GM19351 (cell line): ENCODE data around the gene CR1L.
"Not testable (repeated sequence)": the region's sequence is repeated elsewhere in the genome, so short reads cannot be mapped to it uniquely, and the experiment has no call there.

Source experiments
- ATAC-seq: cut with Tn5 transposase; IDR thresholded peaks from one replicate; pipeline ENCODE4 v1.9.1; 2021; ENCODE audit warnings: mild to moderate bottlenecking, moderate library complexity; ENCODE audit not compliant: unreplicated experiment

Gene CR1L

DNA sequence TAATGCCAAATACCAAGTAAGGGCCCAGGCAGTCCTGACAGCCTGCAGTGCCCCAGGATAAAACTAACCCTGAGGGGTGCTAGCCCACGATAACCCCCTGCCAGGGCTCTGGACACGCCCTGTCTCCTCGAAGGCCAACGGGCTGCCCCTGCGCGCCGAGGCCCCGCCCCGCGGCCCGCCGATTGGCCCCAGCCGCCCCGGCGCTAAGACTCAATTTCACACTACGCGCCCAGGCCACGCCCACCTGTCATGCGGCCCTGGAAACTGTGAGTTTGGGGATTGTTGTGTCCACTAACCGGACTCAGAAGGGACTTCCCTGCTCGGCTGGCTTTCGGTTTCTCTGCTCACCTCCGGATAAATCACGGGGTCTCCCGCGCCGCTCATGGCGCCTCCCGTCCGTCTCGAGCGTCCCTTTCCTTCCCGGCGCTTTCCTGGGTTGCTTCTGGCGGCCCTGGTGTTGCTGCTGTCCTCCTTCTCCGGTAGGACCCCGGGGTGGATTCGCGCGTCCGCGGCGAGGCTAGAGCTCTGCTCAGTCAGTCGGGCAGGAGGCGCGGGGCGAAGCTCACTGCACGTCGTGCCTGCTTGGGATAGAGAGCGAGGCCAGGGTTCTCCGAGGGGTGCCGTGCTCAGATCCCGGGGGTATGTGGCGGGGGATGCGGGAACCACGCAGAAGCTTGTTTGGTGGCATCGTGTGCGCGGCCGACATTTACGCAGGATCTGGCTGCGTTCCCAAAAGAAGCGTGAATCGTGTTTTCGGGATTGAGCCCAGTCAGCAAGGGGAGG is at the start of gene CR1L:
Gene CR1L (plus strand): TSS at position 282 of the 783 bp plus-strand sequence. CDS start 101 bp downstream, at position 383.
- ATAC-seq = peak; percentile 98

- no peak for ATAC-seq
Measured at GRCh38 chr1:207603777-207604176, 41.2 kb upstream of the CR1L start.

GRCh38 chr1:207605444-207606361 is 39.2 kb upstream of the CR1L start:
- no peak for ATAC-seq

DNA sequence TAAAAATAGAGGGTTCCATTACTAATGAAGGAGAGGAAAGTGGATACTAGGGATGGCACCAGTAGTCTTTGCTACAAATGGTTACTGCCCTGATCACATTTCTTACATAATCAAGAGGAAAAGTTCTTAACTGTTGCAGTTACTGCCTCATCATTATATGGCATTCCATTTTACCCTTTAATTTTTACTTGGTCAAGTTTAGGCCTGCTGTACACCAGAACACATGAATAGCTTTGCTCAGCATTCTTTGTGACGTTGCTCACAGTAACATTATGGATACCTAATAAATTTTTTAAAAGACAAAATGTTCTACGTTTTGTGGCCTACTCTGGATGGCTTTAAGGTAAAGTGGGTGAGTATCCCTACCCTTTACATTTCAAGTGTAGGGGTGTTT is 38.6 kb upstream of the CR1L start:
- ATAC-seq = no peak

- no peak for ATAC-seq
Measured at GRCh38 chr1:207612762-207613161, 32.2 kb upstream of the CR1L start.

DNA sequence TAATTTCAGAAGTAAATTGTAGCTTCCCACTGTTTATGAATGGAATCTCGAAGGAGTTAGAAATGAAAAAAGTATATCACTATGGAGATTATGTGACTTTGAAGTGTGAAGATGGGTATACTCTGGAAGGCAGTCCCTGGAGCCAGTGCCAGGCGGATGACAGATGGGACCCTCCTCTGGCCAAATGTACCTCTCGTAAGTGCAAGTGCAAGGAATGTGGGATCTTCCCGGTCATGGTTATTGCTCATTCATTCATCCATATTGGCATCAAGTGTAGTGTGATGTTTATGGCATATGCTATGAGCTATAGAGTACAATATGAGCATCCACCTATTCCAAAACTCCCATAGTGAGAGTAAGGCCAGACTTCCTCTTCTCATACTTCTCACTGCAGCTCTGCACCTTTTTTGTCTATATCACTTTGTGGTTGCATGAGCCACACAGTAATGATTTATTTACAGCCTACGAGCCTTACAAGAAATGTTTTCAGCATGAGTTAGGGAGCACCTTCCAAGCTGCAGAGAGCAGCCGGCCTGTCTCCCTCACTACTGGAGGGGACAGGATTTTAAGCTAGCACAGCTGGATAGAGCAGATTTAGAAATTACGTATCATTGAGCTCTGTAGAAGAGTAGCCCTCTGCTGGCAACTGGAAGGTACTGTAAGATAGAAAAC is 24.9 kb upstream of the CR1L start:
- peak; percentile 96 for ATAC-seq

- ATAC-seq = no peak
Measured at GRCh38 chr1:207620543-207620893, 24.4 kb upstream of the CR1L start.

GRCh38 chr1:207625504-207626071 is 19.3 kb upstream of the CR1L start:
- ATAC-seq = not testable (repeated sequence)

DNA sequence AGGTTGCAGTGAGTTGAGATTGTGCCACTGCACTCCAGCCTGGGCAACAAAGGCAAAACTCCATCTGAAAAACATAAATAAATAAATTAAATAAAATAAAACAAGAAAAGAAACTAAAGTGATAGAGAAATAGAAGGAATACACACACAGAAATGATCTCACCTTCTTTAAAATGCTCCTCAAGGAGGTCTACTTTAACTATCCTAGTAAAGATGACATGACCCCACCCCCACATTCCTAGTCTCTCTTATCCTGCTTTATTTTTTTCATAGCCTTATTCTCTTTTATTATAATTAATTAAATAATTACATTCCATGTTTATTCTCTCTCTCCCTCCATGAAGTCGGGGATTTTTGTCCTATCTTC is 18.0 kb upstream of the CR1L start:
- ATAC-seq = no peak

- no peak for ATAC-seq
Measured at GRCh38 chr1:207627496-207627895, 17.4 kb upstream of the CR1L start.

DNA sequence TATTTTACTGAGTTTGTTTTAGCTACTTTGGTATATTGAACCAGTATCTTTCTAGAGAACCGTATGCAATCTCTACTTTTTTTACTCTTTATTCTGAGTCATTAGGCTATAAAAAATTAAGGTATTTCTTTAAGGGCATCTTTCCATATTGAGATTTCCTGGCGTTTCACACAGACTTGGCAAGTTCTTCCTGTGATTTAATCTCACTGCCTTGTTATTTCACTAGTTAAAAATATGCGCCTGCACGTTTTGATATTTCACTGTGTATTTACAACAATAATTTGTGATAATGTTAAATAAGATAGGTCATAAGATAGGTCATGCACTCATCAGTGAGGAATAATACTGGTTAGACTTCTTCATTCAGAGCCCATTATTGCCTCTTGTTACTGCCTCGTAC is 16.2 kb upstream of the CR1L start:
- ATAC-seq = no peak

DNA sequence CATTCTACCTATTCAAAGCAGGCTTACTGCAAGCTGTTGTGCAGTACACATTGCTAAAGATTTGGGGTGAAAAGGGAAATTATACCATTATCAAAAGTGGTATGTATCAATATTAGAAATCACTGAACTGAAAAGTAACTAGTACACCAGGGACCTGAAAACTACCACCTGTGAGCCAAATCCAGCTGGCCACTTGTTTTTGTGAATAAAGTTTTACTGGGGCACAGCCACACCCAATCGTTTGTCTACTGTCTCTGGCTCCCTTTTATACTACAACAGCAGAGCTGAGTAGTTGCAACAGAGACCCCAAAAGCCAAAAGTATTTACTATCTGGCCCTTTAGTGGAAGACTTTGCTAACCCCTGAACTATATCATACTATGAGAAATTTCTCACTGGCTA is 13.8 kb upstream of the CR1L start:
- ATAC-seq = no peak

- no peak for ATAC-seq
Measured at GRCh38 chr1:207633226-207633625, 11.7 kb upstream of the CR1L start.

DNA sequence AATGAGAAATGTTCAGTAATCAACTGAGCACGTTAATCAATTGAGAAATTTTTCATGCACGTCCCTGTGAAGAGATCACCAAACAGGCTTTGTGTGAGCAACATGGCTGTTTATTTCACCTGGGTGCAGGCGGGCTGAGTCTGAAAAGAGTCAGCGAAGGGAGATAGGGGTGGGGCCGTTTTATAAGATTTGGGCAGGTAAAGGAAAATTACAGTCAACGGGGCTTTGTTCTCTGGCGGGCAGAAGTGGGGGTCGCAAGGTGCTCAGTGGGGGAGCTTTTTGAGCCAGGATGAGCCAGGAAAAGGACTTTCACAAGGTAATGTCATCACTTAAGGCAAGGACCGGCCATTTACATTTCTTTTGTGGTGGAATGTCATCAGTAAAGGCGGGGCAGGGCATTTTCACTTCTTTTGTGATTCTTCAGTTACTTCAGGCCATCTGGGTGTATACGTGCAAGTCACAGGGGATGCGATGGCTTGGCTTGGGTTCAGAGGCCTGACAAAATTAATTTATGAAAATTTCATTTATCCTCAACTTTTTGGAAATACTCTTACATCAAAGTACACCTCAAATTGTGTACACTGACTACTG is 11.1 kb upstream of the CR1L start:
- ATAC-seq = not testable (repeated sequence)

DNA sequence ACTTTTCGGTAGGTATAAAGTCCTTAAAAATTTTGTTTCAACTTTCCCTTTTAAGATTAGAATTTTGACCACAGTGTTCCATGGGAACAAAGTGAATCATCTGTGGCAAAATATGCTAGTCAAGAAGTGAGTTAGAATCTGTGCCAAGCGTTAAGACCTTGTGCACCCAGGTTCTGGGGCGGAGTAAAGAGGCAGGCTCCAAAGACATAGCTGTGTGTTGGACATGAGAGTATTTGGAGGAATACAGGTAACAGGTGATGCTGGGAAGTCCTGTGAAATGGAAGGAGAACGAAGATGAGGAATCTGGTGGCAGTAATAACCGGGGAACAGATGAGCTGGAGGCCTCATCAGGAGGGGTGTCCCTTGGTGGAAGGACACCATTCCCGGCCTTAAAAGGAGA is 10.6 kb upstream of the CR1L start:
- ATAC-seq = not testable (repeated sequence)

- not testable (repeated sequence) for ATAC-seq
Measured at GRCh38 chr1:207635569-207636186, 9.3 kb upstream of the CR1L start.

- not testable (repeated sequence) for ATAC-seq
Measured at GRCh38 chr1:207638487-207639145, 6.3 kb upstream of the CR1L start.

DNA sequence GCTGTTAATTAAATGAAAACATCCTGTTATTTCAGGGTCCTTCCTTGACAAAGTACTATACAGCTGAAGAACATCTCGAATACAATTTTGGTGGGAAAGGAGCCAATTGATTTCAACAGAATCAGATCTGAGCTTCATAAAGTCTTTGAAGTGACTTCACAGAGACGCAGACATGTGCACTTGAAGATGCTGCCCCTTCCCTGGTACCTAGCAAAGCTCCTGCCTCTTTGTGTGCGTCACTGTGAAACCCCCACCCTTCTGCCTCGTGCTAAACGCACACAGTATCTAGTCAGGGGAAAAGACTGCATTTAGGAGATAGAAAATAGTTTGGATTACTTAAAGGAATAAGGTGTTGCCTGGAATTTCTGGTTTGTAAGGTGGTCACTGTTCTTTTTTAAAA is 5.6 kb upstream of the CR1L start:
- ATAC-seq = not testable (repeated sequence)

- peak; percentile 8 for ATAC-seq
Measured at GRCh38 chr1:207644166-207644851, 624 bp upstream of the CR1L start.
